GM18520 (cell line): ENCODE results near the gene C11orf65.
A peak's percentile ranks its signal among the peaks of the same experiment; 100 is the strongest.

Experiments used
- ATAC-seq: cut with Tn5 transposase; IDR thresholded peaks from one replicate; pipeline ENCODE4 v1.9.1; 2021; ENCODE audit not compliant: unreplicated experiment

C11orf65 gene

GRCh38 chr11:108467091-108467823, at the start of gene C11orf65:
Gene C11orf65, minus strand, starts transcription at chr11:108467529. Its CDS starts 5,970 bp downstream, at chr11:108461559.
- ATAC-seq: peak; percentile 95

GRCh38 chr11:108516125-108516524, 48.8 kb upstream of the C11orf65 start:
- ATAC-seq: no peak

GRCh38 chr11:108512708-108513107, 45.4 kb upstream of the C11orf65 start:
- ATAC-seq: no peak

DNA sequence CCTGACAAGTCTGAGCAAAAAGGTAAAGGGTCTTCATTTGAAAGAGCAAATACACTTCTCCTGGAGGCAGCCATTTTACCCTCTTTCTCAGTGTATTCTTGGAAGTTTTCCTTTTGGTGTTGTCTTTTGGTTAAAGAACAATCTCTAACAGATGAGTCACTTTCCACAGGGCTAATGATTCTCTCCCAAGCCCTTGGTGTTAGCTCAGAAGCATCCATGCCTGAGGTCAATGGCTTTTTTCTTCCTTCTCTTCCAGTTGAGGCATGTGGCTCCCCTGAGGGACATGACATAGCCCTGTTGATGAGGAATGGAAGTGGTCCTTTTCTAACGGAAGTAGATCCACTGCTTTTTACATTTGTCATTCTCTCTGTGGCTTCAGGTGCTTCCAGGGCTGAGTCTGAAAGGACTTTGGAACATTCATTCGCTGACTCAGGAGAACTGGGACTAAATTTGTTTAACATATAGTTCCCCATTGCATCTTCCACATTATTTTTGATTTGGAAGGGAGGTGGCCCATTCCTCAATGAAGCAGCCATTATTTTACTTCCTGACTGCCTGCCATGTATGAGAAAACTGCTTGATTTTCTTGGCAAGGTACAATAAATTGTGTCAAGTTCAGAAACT, 44.6 kb upstream of the C11orf65 start:
- no peak for ATAC-seq

GRCh38 chr11:108508653-108509593, 41.6 kb upstream of the C11orf65 start:
- ATAC-seq: no peak

GRCh38 chr11:108501396-108501795, 34.1 kb upstream of the C11orf65 start:
- no peak for ATAC-seq

DNA sequence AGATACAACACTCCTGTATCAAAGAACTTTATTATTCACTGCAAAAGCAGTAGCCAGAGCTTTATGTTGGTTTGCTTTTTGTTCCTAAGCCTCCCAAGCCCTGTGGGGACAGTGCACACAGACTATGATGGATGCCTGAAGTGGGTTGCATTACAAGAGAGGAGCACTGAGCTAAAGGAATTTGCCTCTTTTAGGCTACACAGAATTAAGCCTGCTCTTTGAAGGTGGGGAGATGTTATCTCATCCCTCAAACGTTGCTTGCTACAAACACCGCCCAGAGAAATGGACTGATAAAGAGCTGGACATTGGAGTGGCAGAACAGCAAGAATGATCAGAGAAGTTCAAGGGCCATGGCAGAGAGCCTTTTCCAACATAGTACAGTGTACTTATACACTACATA, 33.4 kb upstream of the C11orf65 start:
- no peak for ATAC-seq

- ATAC-seq: no peak
Measured at GRCh38 chr11:108500169-108500568, 32.8 kb upstream of the C11orf65 start.

GRCh38 chr11:108498816-108499408, 31.6 kb upstream of the C11orf65 start:
- no peak for ATAC-seq

DNA sequence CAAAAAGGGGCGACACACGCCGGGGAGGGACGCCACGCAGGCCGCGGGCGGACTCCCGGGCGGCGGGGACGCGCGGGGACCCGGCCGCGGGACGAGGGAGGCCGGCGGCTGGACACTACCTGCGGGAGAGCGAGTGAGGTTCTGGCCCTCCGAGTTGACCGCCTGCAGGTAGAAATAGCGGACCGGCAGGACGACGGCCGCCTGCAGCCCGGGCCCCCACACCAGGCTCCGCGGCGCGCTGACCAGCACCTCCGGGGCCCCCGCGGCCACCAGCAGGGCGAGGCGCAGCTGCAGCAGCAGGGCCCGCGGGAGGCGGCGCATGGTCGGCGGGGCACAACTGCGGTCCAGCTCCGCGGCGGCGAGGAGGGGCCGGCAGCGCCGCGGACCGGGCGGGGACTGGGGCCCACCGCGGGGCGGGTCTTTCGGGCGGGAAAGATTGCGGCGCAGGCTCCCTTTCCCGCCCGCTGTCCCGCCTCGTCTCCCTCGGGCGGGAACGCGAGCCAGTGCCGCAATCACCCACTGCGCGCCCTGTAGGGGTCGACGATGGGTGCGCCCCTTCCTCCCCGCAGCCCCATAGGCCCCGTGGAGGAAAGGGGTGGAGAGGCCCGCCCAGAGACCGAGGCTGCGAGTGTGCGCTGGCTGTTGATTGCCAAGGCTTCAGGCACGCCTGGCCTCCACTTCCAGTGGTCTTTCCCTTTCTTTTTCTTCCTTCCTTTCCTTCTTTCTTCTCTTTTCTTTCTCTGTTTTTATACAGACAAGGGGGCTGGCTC, 30.9 kb upstream of the C11orf65 start, which contains the start of gene POGLUT3:
POGLUT3 (minus strand) TSS at position 339 of the 770 bp plus-strand sequence; CDS start at position 321, 18 bp downstream.
- peak; percentile 34 for ATAC-seq

DNA sequence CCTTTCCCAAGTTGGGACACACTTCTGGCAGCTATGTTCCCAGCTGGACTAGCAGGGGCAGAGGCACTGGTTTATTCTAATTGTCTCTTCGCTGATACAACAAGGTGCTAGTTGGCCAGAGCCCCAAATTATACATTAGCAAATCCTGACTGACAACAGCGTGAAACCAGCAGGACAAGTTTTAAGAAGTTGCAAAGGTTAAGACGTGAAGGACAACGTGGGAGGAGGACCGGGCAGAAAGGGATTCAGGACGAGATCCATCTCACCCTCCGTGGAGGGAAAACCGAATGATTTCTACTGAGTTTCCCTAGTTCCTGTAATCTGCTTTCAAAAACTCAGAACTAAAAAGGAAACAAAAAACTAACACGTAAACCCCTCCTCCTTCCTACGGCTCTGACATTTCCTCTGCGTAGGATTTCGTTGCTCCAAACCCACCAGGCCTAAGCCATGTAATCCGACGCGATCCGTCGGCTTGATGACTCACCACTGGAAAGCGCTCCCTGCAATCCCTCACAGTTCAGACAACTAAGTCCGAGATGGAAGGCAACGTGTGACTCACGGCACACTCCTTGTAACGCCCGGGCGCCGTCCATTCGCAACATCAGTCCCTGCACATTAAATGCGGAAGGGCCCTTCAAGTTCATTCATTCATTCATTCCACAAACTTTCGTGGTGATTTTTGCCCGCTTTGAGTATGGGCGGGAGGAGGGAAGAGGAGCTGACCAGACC, 30.2 kb upstream of the C11orf65 start:
- ATAC-seq: peak; percentile 37

GRCh38 chr11:108496643-108497256, 29.4 kb upstream of the C11orf65 start:
- no peak for ATAC-seq

DNA sequence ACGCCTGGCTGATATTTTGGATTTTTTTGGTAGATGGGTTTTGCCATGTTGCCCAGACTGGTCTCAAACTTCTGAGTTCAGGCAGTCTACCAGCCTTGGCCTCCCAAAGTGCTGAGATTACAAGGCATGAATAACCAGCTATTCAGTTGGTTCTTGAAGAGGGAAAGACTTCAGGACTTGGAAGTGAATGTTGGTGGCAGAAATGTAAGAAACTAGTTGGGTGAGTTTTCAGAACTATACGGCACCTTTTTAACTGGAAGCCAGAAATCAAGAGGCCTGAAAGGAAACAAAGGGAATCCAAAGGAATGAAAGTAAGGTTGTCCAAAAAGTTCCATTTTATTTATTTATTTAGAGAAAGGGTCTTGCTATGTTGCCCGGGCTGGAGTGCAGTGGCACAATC, 28.0 kb upstream of the C11orf65 start:
- ATAC-seq: no peak

DNA sequence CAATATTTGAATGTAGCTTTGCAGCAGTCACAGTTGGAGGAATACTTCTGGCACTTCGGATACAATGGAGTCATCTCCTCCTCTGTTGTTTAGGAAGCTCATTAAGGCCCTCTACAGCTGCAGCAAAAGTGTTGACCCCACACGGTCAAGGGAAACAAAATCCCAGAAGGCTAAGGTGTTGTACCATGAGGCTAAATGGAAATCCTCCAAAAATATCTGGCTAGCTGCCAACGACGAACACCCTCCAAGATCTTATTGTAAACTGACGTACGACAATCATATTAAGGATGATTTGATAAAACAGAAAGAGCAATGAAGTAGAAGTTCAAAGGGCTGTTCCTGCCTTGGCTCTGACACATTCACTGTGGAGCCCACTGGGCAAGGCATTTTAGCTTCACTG, 26.9 kb upstream of the C11orf65 start:
- no peak for ATAC-seq

- no peak for ATAC-seq
Measured at GRCh38 chr11:108491936-108492335, 24.6 kb upstream of the C11orf65 start.

DNA sequence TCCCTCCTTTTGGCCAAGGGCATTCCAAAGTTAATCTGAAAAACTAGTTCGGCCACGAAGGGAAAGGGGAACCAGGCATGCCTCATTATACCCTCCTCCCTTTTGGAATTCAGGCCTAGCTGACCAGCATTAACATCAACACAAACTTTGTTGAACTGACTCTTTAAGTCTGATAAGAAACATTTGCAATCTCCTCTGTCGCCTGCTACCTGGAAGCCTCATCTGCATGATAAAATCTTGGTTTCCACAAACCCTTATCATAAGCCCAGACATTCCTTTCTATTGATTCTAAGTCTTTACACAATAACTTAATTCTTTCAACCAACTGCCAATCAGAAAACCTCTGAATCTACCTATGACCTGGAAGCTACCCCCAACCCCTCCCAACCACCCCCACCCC, 19.5 kb upstream of the C11orf65 start:
- no peak for ATAC-seq

- ATAC-seq: no peak
Measured at GRCh38 chr11:108486331-108486730, 19.0 kb upstream of the C11orf65 start.

DNA sequence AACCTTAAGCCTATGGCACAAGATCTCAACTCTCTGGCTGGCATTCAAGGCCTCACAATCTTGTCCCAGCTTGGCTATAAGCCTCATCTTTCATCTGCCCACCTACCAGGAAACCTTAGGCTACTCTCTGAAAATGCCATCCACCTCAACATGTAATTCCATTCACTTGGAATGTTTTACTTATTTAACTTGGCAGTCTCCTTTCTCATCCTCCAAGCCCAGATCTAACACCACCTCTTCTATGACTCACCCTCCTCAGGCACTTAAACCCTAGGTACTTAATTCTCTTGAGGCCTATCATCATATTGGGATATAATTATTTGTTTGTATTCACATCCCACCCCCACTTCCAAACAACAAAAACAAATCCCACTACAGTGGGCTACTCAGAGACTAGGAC, 15.8 kb upstream of the C11orf65 start:
- no peak for ATAC-seq
